Karpas-422 (cell line): ENCODE measurements around the gene ZNF280B. TPM values are rescaled to one million over a fixed set of nuclear protein-coding genes. Genes with fewer than 3 reads are reported as not detected.
"Not testable (repeated sequence)": the region's sequence is repeated elsewhere in the genome, so short reads cannot be mapped to it uniquely, and the experiment has no call there.

Experiments used
- DNase-seq: peaks from one replicate; pipeline ENCODE4 v3.0.0-alpha.2; 2015
- H2AFZ ChIP-seq: fragments of 200-600 bp; sonication (generic); 2 replicates; pipeline ENCODE4 v1.6.1; 2014; ENCODE audit warnings: antibody characterized with exemption, low read length, mixed read lengths
- H3K27ac ChIP-seq: fragments of 200-600 bp; sonication (generic); 2 replicates; pipeline ENCODE4 v1.5.1; 2014; ENCODE audit warnings: mild to moderate bottlenecking, low read length, moderate library complexity
- H3K27me3 ChIP-seq: fragments of 200-600 bp; sonication (generic); 2 replicates; pipeline ENCODE4 v1.6.1; 2014; ENCODE audit warnings: low read length, mixed read lengths
- H3K36me3 ChIP-seq: fragments of 200-600 bp; sonication (generic); 2 replicates; pipeline ENCODE4 v1.6.1; 2014; ENCODE audit warnings: low read length, mixed read lengths; ENCODE audit not compliant: insufficient read depth
- H3K4me1 ChIP-seq: fragments of 200-600 bp; sonication (generic); 2 replicates; pipeline ENCODE4 v1.6.1; 2014; ENCODE audit warnings: mild to moderate bottlenecking, low read length, mixed read lengths
- H3K4me2 ChIP-seq: fragments of 200-600 bp; sonication (generic); 2 replicates; pipeline ENCODE4 v1.6.1; 2014; ENCODE audit warnings: low read length, low read depth, mild to moderate bottlenecking; ENCODE audit not compliant: poor library complexity, severe bottlenecking
- H3K4me3 ChIP-seq: fragments of 200-600 bp; sonication (generic); 2 replicates; pipeline ENCODE4 v1.5.1; 2014; ENCODE audit warnings: mild to moderate bottlenecking, antibody characterized with exemption, low read length, mixed read lengths
- H3K79me2 ChIP-seq: fragments of 200-600 bp; sonication (generic); 2 replicates; pipeline ENCODE4 v1.6.1; 2014; ENCODE audit warnings: mild to moderate bottlenecking, low read length, mixed read lengths
- H3K9ac ChIP-seq: fragments of 200-600 bp; sonication (generic); 2 replicates; pipeline ENCODE4 v1.6.0; 2014; ENCODE audit warnings: low read length
- H3K9me2 ChIP-seq: fragments of 200-600 bp; sonication (generic), shearing (Covaris generic); replicated peaks from 2 replicates; pipeline ENCODE4 v1.6.0; 2014; ENCODE audit warnings: mild to moderate bottlenecking, low read length, moderate library complexity; ENCODE audit not compliant: insufficient read depth
- H3K9me3 ChIP-seq: fragments of 300-700, 200-600 bp; sonication (generic); 2 replicates; pipeline ENCODE4 v1.6.1; 2014; ENCODE audit warnings: low read length, mixed read lengths
- H4K20me1 ChIP-seq: fragments of 200-600 bp; sonication (generic); 2 replicates; pipeline ENCODE4 v1.6.1; 2014; ENCODE audit warnings: mild to moderate bottlenecking, antibody characterized with exemption, low read length, low read depth; ENCODE audit not compliant: insufficient read depth
- total RNA-seq: library from RNA; depleted of rRNA; stranded (reverse); fragments of >200 nt; shearing (Covaris generic); gene quantifications from 2 replicates; pipeline ENCODE4 v1.2.3, GENCODE V29; 2014; ENCODE audit warnings: low replicate concordance

ZNF280B gene
- total RNA-seq, 1 experiment from 2014 or later = 10.3 TPM

- no peaks in the 10 kb centered on the region for H3K36me3 ChIP-seq
- no peak for DNase-seq
- H3K27me3 ChIP-seq = no peaks in the 10 kb centered on the region
- no peak overlapping the region for H3K9ac ChIP-seq
- no peak overlapping the region for H3K27ac ChIP-seq
- no peak overlapping the region for H2AFZ ChIP-seq
- H3K4me2 ChIP-seq = no peak overlapping the region
- no peaks in the 10 kb centered on the region for H3K9me2 ChIP-seq
- no peaks in the 10 kb centered on the region for H4K20me1 ChIP-seq
- H3K79me2 ChIP-seq = no peaks in the 10 kb centered on the region
- no peaks in the 10 kb centered on the region for H3K9me3 ChIP-seq
- H3K4me1 ChIP-seq = peaks cover 9% of the 10 kb centered on the region
- no peak overlapping the region for H3K4me3 ChIP-seq
Measured at GRCh38 chr22:22520667-22521602, 12.4 kb upstream of the ZNF280B start.

GRCh38 chr22:22520020-22520656 is 11.6 kb upstream of the ZNF280B start, which contains the start of gene ZNF280A:
ZNF280A (minus strand) TSS chr22:22520270; CDS start chr22:22515630, 4,640 bp downstream.
- no peak within 1 kb of the TSS for H3K4me3 ChIP-seq
- H3K4me2 ChIP-seq = no peak within 1 kb of the TSS
- no peak within 1 kb of the TSS for H3K27ac ChIP-seq
- H3K27me3 ChIP-seq = no peaks in the 10 kb centered on the region
- peaks cover 9% of the 10 kb centered on the region for H3K4me1 ChIP-seq
- H3K9me3 ChIP-seq = no peaks in the 10 kb centered on the region
- no peak for DNase-seq
- no peak within 1 kb of the TSS for H2AFZ ChIP-seq
- H3K9me2 ChIP-seq = no peaks in the 10 kb centered on the region
- H3K9ac ChIP-seq = no peak within 1 kb of the TSS
- H4K20me1 ChIP-seq = no peaks in the 10 kb centered on the region
- H3K79me2 ChIP-seq = no peaks in the 10 kb centered on the region
- H3K36me3 ChIP-seq = no peaks in the 10 kb centered on the region

GRCh38 chr22:22519591-22519990 is 11.0 kb upstream of the ZNF280B start:
- H3K4me1 ChIP-seq = peaks cover 9% of the 10 kb centered on the region
- H3K9ac ChIP-seq = no peak overlapping the region
- H3K36me3 ChIP-seq = no peaks in the 10 kb centered on the region
- H4K20me1 ChIP-seq = no peaks in the 10 kb centered on the region
- H3K79me2 ChIP-seq = no peaks in the 10 kb centered on the region
- DNase-seq = no peak
- H3K9me2 ChIP-seq = no peaks in the 10 kb centered on the region
- H3K9me3 ChIP-seq = no peaks in the 10 kb centered on the region
- no peaks in the 10 kb centered on the region for H3K27me3 ChIP-seq
- no peak overlapping the region for H3K4me3 ChIP-seq
- no peak overlapping the region for H3K27ac ChIP-seq
- H2AFZ ChIP-seq = no peak overlapping the region
- no peak overlapping the region for H3K4me2 ChIP-seq

GRCh38 chr22:22516992-22517391 is 8.4 kb upstream of the ZNF280B start:
- no peak for DNase-seq
- no peak overlapping the region for H3K9ac ChIP-seq
- H3K36me3 ChIP-seq = no peaks in the 10 kb centered on the region
- no peaks in the 10 kb centered on the region for H3K79me2 ChIP-seq
- H4K20me1 ChIP-seq = no peaks in the 10 kb centered on the region
- H3K27me3 ChIP-seq = no peaks in the 10 kb centered on the region
- peaks cover 21% of the 10 kb centered on the region for H3K4me1 ChIP-seq
- no peaks in the 10 kb centered on the region for H3K9me2 ChIP-seq
- H3K9me3 ChIP-seq = no peaks in the 10 kb centered on the region
- no peak overlapping the region for H3K4me3 ChIP-seq
- H3K27ac ChIP-seq = no peak overlapping the region
- H2AFZ ChIP-seq = no peak overlapping the region
- no peak overlapping the region for H3K4me2 ChIP-seq

GRCh38 chr22:22515890-22516289 is 7.3 kb upstream of the ZNF280B start:
- Histone ChIP-seq H4K20me1 (no peaks in the 10 kb centered on the region), H3K27ac (no peak overlapping the region), H3K9me3 (no peaks in the 10 kb centered on the region)

GRCh38 chr22:22514431-22514830 is 5.9 kb upstream of the ZNF280B start:
- H3K27me3 ChIP-seq, H3K4me2 ChIP-seq, H4K20me1 ChIP-seq, H3K79me2 ChIP-seq, H3K9ac ChIP-seq, H3K36me3 ChIP-seq, H3K4me3 ChIP-seq, H3K9me2 ChIP-seq, H3K27ac ChIP-seq, H3K9me3 ChIP-seq, H2AFZ ChIP-seq, DNase-seq: not testable (repeated sequence)
- peaks cover 16% of the 10 kb centered on the region for H3K4me1 ChIP-seq

More at GRCh38 chr22:22515890-22516289, 7.3 kb upstream of the ZNF280B start:
- no peak for DNase-seq
- H3K36me3 ChIP-seq = no peaks in the 10 kb centered on the region; the same call in 1 of the 2 replicates
- H3K79me2 ChIP-seq = no peaks in the 10 kb centered on the region
- no peaks in the 10 kb centered on the region for H3K27me3 ChIP-seq
- H2AFZ ChIP-seq = no peak overlapping the region
- H3K4me1 ChIP-seq = peaks cover 21% of the 10 kb centered on the region
- H3K4me2 ChIP-seq = no peak overlapping the region
- H3K9ac ChIP-seq = no peak overlapping the region
- H3K4me3 ChIP-seq = no peak overlapping the region
- H3K9me2 ChIP-seq = no peaks in the 10 kb centered on the region

GRCh38 chr22:22513619-22514018 is 5.1 kb upstream of the ZNF280B start:
- no peaks in the 10 kb centered on the region for H4K20me1 ChIP-seq
- H3K9ac ChIP-seq = no peak overlapping the region
- no peak overlapping the region for H2AFZ ChIP-seq
- no peak for DNase-seq
- no peaks in the 10 kb centered on the region for H3K79me2 ChIP-seq
- no peaks in the 10 kb centered on the region for H3K27me3 ChIP-seq
- no peak overlapping the region for H3K4me2 ChIP-seq
- no peak overlapping the region for H3K27ac ChIP-seq
- H3K4me1 ChIP-seq = peaks cover 18% of the 10 kb centered on the region
- H3K9me3 ChIP-seq = peaks cover 5% of the 10 kb centered on the region; the same call in 1 of the 2 replicates
- no peaks in the 10 kb centered on the region for H3K9me2 ChIP-seq
- no peak overlapping the region for H3K4me3 ChIP-seq
- H3K36me3 ChIP-seq = no peaks in the 10 kb centered on the region; the same call in 1 of the 2 replicates

GRCh38 chr22:22512951-22513350 is 4.4 kb upstream of the ZNF280B start:
- H3K36me3 ChIP-seq = no peaks in the 10 kb centered on the region; the same call in 1 of the 2 replicates
- H2AFZ ChIP-seq = no peak overlapping the region
- H3K9ac ChIP-seq = no peak overlapping the region
- H3K4me1 ChIP-seq = peaks cover 18% of the 10 kb centered on the region
- H3K9me3 ChIP-seq = peaks cover 5% of the 10 kb centered on the region; the same call in 1 of the 2 replicates
- no peak for DNase-seq
- H4K20me1 ChIP-seq = no peaks in the 10 kb centered on the region
- H3K4me3 ChIP-seq = no peak overlapping the region
- H3K4me2 ChIP-seq = peak overlapping the region; percentile 66
- H3K27me3 ChIP-seq = no peaks in the 10 kb centered on the region
- H3K9me2 ChIP-seq = no peaks in the 10 kb centered on the region
- H3K27ac ChIP-seq = no peak overlapping the region
- peaks cover 5% of the 10 kb centered on the region for H3K79me2 ChIP-seq
